ENCODE data around the gene CYP4A22. TPM values are rescaled to one million over a fixed set of nuclear protein-coding genes. Genes with fewer than 3 reads are reported as not detected.
"Not testable (repeated sequence)": the region's sequence is repeated elsewhere in the genome, so short reads cannot be mapped to it uniquely, and the experiment has no call there.

Gene CYP4A22
- total RNA-seq: not detected in 2 replicates
- not detected in 2 replicates for polyA plus RNA-seq
- not detected in 2 replicates for polyA plus RNA-seq (2012)
- 3.9 TPM in 1 of 2 replicates, not detected in the other for polyA minus RNA-seq (ENCODE audit: low replicate concordance)

GRCh38 chr1:47137198-47137597 lies at the start of gene CYP4A22:
CYP4A22 (plus strand) TSS chr1:47137441; CDS start chr1:47137486, 45 bp downstream.
- H3K9me3 ChIP-seq (ENCODE audit: control insufficient read depth, insufficient read depth, low read depth, low read length): no peaks in the 10 kb centered on the region
- no peak within 1 kb of the TSS for H3K27ac ChIP-seq (ENCODE audit: insufficient read depth, low read length)
- no peaks in the 10 kb centered on the region for H4K20me1 ChIP-seq (ENCODE audit: control insufficient read depth, extremely low read depth, insufficient read depth, low read length)
- no peaks in the 10 kb centered on the region for H3K4me1 ChIP-seq (ENCODE audit: control insufficient read depth, extremely low read depth, insufficient read depth, low read length)
- DNase-seq (ENCODE audit: low read depth in 2 of 2): no peak
- H3K9ac ChIP-seq (ENCODE audit: insufficient read depth, low read length): no peak within 1 kb of the TSS
- H3K4me2 ChIP-seq (ENCODE audit: extremely low read depth, insufficient read depth, low read length): no peak within 1 kb of the TSS
- H3K27me3 ChIP-seq (ENCODE audit: control insufficient read depth, insufficient read depth, low read length): no peaks in the 10 kb centered on the region
- H2AFZ ChIP-seq (ENCODE audit: low read length): no peak within 1 kb of the TSS
- TF ChIP-seq CTCF (conservative IDR thresholded peaks at IDR 0.05 in 1 of 2, IDR thresholded peaks at IDR 0.05 in 1 of 2; ENCODE audit: low read depth in 1 of 2, low read length in 2 of 2) (no peak), EZH2 (IDR thresholded peaks at IDR 0.05; ENCODE audit: low read length, missing control alignments) (no peak)
- H3K36me3 ChIP-seq (ENCODE audit: control insufficient read depth, insufficient read depth, low read length): no peaks in the 10 kb centered on the region
- no peak within 1 kb of the TSS for H3K4me3 ChIP-seq (replicated peaks in 1 of 4; ENCODE audit: control extremely low read depth in 1 of 4, insufficient read depth in 1 of 4, low read depth in 3 of 4, low read length in 4 of 4)
- no peaks in the 10 kb centered on the region for H3K79me2 ChIP-seq (ENCODE audit: control insufficient read depth, insufficient read depth, low read length)

- H3K36me3 ChIP-seq (ENCODE audit: control insufficient read depth, insufficient read depth, low read length); H3K4me2 ChIP-seq (ENCODE audit: extremely low read depth, insufficient read depth, low read length); H3K9ac ChIP-seq (ENCODE audit: insufficient read depth, low read length); H3K27ac ChIP-seq (ENCODE audit: insufficient read depth, low read length); H3K4me1 ChIP-seq (ENCODE audit: control insufficient read depth, extremely low read depth, insufficient read depth, low read length); H3K9me3 ChIP-seq (ENCODE audit: control insufficient read depth, insufficient read depth, low read depth, low read length); H4K20me1 ChIP-seq (ENCODE audit: control insufficient read depth, extremely low read depth, insufficient read depth, low read length); H2AFZ ChIP-seq (ENCODE audit: low read length); H3K79me2 ChIP-seq (ENCODE audit: control insufficient read depth, insufficient read depth, low read length); H3K27me3 ChIP-seq (ENCODE audit: control insufficient read depth, insufficient read depth, low read length); H3K4me3 ChIP-seq (replicated peaks in 1 of 4; ENCODE audit: control extremely low read depth in 1 of 4, insufficient read depth in 1 of 4, low read depth in 3 of 4, low read length in 4 of 4): not testable (repeated sequence)
- TF ChIP-seq CTCF (conservative IDR thresholded peaks at IDR 0.05 in 1 of 2, IDR thresholded peaks at IDR 0.05 in 1 of 2; ENCODE audit: low read depth in 1 of 2, low read length in 2 of 2): peak; percentile 11 to 37
- peak; percentile 6 to 12 for DNase-seq (ENCODE audit: low read depth in 2 of 2)
Observed at GRCh38 chr1:47089356-47089755, 47.9 kb upstream of the CYP4A22 start.

GRCh38 chr1:47091476-47091875 lies 45.8 kb upstream of the CYP4A22 start:
- H3K9ac ChIP-seq (ENCODE audit: insufficient read depth, low read length); H2AFZ ChIP-seq (ENCODE audit: low read length); H3K36me3 ChIP-seq (ENCODE audit: control insufficient read depth, insufficient read depth, low read length); H3K4me1 ChIP-seq (ENCODE audit: control insufficient read depth, extremely low read depth, insufficient read depth, low read length); H3K27ac ChIP-seq (ENCODE audit: insufficient read depth, low read length); H3K27me3 ChIP-seq (ENCODE audit: control insufficient read depth, insufficient read depth, low read length); DNase-seq (ENCODE audit: low read depth in 2 of 2); H3K79me2 ChIP-seq (ENCODE audit: control insufficient read depth, insufficient read depth, low read length); H3K4me3 ChIP-seq (replicated peaks in 1 of 4; ENCODE audit: control extremely low read depth in 1 of 4, insufficient read depth in 1 of 4, low read depth in 3 of 4, low read length in 4 of 4); H4K20me1 ChIP-seq (ENCODE audit: control insufficient read depth, extremely low read depth, insufficient read depth, low read length); H3K9me3 ChIP-seq (ENCODE audit: control insufficient read depth, insufficient read depth, low read depth, low read length); H3K4me2 ChIP-seq (ENCODE audit: extremely low read depth, insufficient read depth, low read length): not testable (repeated sequence)
- TF ChIP-seq CTCF (conservative IDR thresholded peaks at IDR 0.05 in 1 of 2, IDR thresholded peaks at IDR 0.05 in 1 of 2; ENCODE audit: low read depth in 1 of 2, low read length in 2 of 2): peak in 1 of 2 donors; percentile 4

All from fibroblast of lung (primary cell).